ENCODE measurements around the gene IL17C. TPM values are rescaled to one million over a fixed set of nuclear protein-coding genes. Genes with fewer than 3 reads are reported as not detected.

IL17C gene
- total RNA-seq, 1 experiment from 2014 or later: 0.28 TPM

DNA sequence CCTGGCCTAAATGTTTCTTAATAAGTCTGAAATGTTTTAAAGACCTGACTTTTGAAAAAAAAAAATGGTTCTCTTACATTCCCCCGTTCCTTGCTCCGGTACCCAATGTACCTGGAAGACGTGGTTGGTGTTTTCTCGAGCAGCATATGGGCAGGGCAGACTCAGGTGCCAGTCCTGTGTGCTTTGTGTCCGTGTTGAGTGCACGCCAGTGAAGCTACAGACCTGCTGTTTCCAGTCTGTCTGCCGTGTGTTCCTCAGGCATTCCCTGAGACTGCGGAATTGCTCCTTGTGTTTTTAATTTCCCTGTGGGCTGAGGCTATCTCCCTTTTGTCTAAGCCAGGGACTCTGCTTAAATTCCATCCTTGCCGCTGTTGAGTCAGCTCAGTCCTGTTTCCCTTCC, 11.7 kb upstream of the IL17C start:
- BruUV-seq (replicated peaks): no TSS peak
- H3K36me3 ChIP-seq (ENCODE audit: insufficient read depth, low read length, poor library complexity, severe bottlenecking): peaks cover 73% of the 10 kb centered on the region

GRCh38 chr16:88627531-88628411, 10.6 kb upstream of the IL17C start:
- POLR2A ChIA-PET (ENCODE audit: low non-redundant PET): no interaction called here
- H3K4me1 ChIP-seq (ENCODE audit: insufficient read depth, low read length, poor library complexity, severe bottlenecking): no peaks in the 10 kb centered on the region
- H3K4me3 ChIP-seq (ENCODE audit: low read depth, low read length, poor library complexity, severe bottlenecking): no peak overlapping the region
- H3K36me3 ChIP-seq (ENCODE audit: insufficient read depth, low read length, poor library complexity, severe bottlenecking): peaks cover 72% of the 10 kb centered on the region
- no peaks in the 10 kb centered on the region for H3K9me3 ChIP-seq (ENCODE audit: low read depth, low read length, poor library complexity, severe bottlenecking)
- intact Hi-C loops (cut with micrococcal nuclease; ENCODE audit: unreplicated experiment): no loop called here
- CTCF ChIA-PET: no interaction called here
- no peak for DNase-seq (ENCODE audit: low spot score)
- TF ChIP-seq, protein P1, sequence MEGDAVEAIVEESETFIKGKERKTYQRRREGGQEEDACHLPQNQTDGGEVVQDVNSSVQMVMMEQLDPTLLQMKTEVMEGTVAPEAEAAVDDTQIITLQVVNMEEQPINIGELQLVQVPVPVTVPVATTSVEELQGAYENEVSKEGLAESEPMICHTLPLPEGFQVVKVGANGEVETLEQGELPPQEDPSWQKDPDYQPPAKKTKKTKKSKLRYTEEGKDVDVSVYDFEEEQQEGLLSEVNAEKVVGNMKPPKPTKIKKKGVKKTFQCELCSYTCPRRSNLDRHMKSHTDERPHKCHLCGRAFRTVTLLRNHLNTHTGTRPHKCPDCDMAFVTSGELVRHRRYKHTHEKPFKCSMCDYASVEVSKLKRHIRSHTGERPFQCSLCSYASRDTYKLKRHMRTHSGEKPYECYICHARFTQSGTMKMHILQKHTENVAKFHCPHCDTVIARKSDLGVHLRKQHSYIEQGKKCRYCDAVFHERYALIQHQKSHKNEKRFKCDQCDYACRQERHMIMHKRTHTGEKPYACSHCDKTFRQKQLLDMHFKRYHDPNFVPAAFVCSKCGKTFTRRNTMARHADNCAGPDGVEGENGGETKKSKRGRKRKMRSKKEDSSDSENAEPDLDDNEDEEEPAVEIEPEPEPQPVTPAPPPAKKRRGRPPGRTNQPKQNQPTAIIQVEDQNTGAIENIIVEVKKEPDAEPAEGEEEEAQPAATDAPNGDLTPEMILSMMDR (conservative IDR thresholded peaks at IDR 0.05; ENCODE audit: low read depth, low read length): no peak
- TF ChIP-seq EZH2 (IDR thresholded peaks at IDR 0.05; ENCODE audit: borderline replicate concordance, low read depth, low read length, poor library complexity, severe bottlenecking): no peak
- no peak overlapping the region for H3K27ac ChIP-seq (ENCODE audit: low read depth, low read length, poor library complexity, severe bottlenecking)
- H3K27me3 ChIP-seq (replicated peaks; ENCODE audit: insufficient read depth, low read depth, low read length, poor library complexity): no peaks in the 10 kb centered on the region
- no TSS peak for BruUV-seq (replicated peaks)

More for the DNA sequence above, 11.7 kb upstream of the IL17C start:
- Histone ChIP-seq H3K9me3 (ENCODE audit: low read depth, low read length, poor library complexity, severe bottlenecking) (no peaks in the 10 kb centered on the region), H3K4me1 (ENCODE audit: insufficient read depth, low read length, poor library complexity, severe bottlenecking) (no peaks in the 10 kb centered on the region), H3K4me3 (ENCODE audit: low read depth, low read length, poor library complexity, severe bottlenecking) (no peak overlapping the region), H3K27me3 (replicated peaks; ENCODE audit: insufficient read depth, low read depth, low read length, poor library complexity) (no peaks in the 10 kb centered on the region), H3K27ac (ENCODE audit: low read depth, low read length, poor library complexity, severe bottlenecking) (no peak overlapping the region)
- DNase-seq (ENCODE audit: low spot score): no peak
- TF ChIP-seq, protein P1 (conservative IDR thresholded peaks at IDR 0.05; ENCODE audit: low read depth, low read length): no peak
- TF ChIP-seq EZH2 (IDR thresholded peaks at IDR 0.05; ENCODE audit: borderline replicate concordance, low read depth, low read length, poor library complexity, severe bottlenecking): no peak
- ChIA-PET POLR2A (ENCODE audit: low non-redundant PET) (no interaction called here), CTCF (no interaction called here)
- intact Hi-C loops (cut with micrococcal nuclease; ENCODE audit: unreplicated experiment): no loop called here

GRCh38 chr16:88628512-88628974, 9.8 kb upstream of the IL17C start:
- DNase-seq (ENCODE audit: low spot score): peak; percentile 43
- Histone ChIP-seq H3K36me3 (ENCODE audit: insufficient read depth, low read length, poor library complexity, severe bottlenecking) (peaks cover 68% of the 10 kb centered on the region), H3K27ac (ENCODE audit: low read depth, low read length, poor library complexity, severe bottlenecking) (no peak overlapping the region), H3K9me3 (ENCODE audit: low read depth, low read length, poor library complexity, severe bottlenecking) (no peaks in the 10 kb centered on the region), H3K27me3 (replicated peaks; ENCODE audit: insufficient read depth, low read depth, low read length, poor library complexity) (no peaks in the 10 kb centered on the region), H3K4me1 (ENCODE audit: insufficient read depth, low read length, poor library complexity, severe bottlenecking) (no peaks in the 10 kb centered on the region), H3K4me3 (ENCODE audit: low read depth, low read length, poor library complexity, severe bottlenecking) (no peak overlapping the region)
- intact Hi-C loops (cut with micrococcal nuclease; ENCODE audit: unreplicated experiment): no loop called here
- ChIA-PET CTCF (no interaction called here), POLR2A (ENCODE audit: low non-redundant PET) (no interaction called here)
- no TSS peak for BruUV-seq (replicated peaks)
- TF ChIP-seq EZH2 (IDR thresholded peaks at IDR 0.05; ENCODE audit: borderline replicate concordance, low read depth, low read length, poor library complexity, severe bottlenecking): no peak
- TF ChIP-seq, protein P1 (conservative IDR thresholded peaks at IDR 0.05; ENCODE audit: low read depth, low read length): peak; percentile 49

Measured in A673 (cell line).